Pancreas (tissue), 10 donors: ENCODE measurements around the gene HMCN1. TPM values are rescaled to one million over a fixed set of nuclear protein-coding genes. Genes with fewer than 3 reads are reported as not detected.

ENCODE experiments used
- ATAC-seq, 4 donors: fragments of 200-7000 bp; cut with Tn5 transposase; one replicate each; pipeline versions ENCODE4 v1.8.0 to v1.9.1; 2020; ENCODE audit warnings: mild to moderate bottlenecking in 4 of 4, moderate library complexity in 4 of 4
- DNase-seq, 6 donors: peaks; one replicate each; pipeline ENCODE4 v3.0.0-alpha.2; 2020
- FAIRE-seq: peaks from 2 replicates; lab custom pipeline; 2012; peaks lifted over from hg19 to GRCh38; lab: Jason Lieb, UNC
- H3K27ac ChIP-seq, 4 donors: fragments of 200-600 bp; sonication (generic); 1 replicate in 3 of 4; 2 replicates in 1 of 4; pipeline versions ENCODE4 v1.5.0 to v1.8.0; 2020
- H3K27me3 ChIP-seq, 4 donors: fragments of 200-600 bp; one replicate each; pipeline ENCODE4 v1.8.0; 2021
- H3K36me3 ChIP-seq, 3 donors: fragments of 200-600 bp; sonication (generic) in 1 of 3; one replicate each; pipeline versions ENCODE4 v1.5.0 to v1.8.0; 2020 to 2021
- H3K4me1 ChIP-seq, 3 donors: fragments of 200-600 bp; one replicate each; pipeline ENCODE4 v1.8.0; 2021
- H3K4me3 ChIP-seq, 4 donors: fragments of 200-600 bp; sonication (generic) in 2 of 4; one replicate each; pipeline versions ENCODE4 v1.5.0 to v1.8.0; 2020 to 2021
- H3K9me3 ChIP-seq, 4 donors: fragments of 200-600 bp; one replicate each; pipeline ENCODE4 v1.8.0; 2021
- WGBS, 2 donors: extraction: QIAGEN DNeasy Blood & Tissue Kit; methylation state at CpG; one replicate each; pipeline ENCODE4 v1.1.7; 2013; 5-methylcytosine and 5-hydroxymethylcytosine counted together
- intact Hi-C, 3 donors: fragments of 100-400 bp; cut with DNase I; formaldehyde crosslinking; loops; one replicate each; pipeline versions ENCODE4 v1.11.1 to v1.14.2; 2022
- polyA plus RNA-seq, 2 donors: library from polyadenylated mRNA; stranded (reverse); fragments of 200-250 nt; gene quantifications; one replicate each; pipeline ENCODE4 v1.2.3, GENCODE V29; 2013
- total RNA-seq, 6 donors: library from RNA; stranded (reverse); fragmentation: NEBNext Ultra II Directional in 4 of 6; extraction: Animal tissue kit (Norgen Biotek cat#: 25700) in 4 of 6; gene quantifications; one replicate each; pipeline versions ENCODE4 v1.2.1 to v1.2.4, GENCODE V29; 2021 to 2023
- TF ChIP-seq, protein P1 (sequence below), 4 donors: fragments of 200-600 bp; sonication (generic) in 3 of 4; IDR thresholded peaks; one replicate each; pipeline versions ENCODE4 v1.5.0 to v1.8.0; 2021; ENCODE audit warnings: antibody characterized with exemption in 4 of 4
- donor health status: healthy with polysubstance abuse.
- donor health status: DM: no; HTN: no; CAD: no; lungs with moderate emphysema.
- donor health status: DM: no; HTN: no; CAD: no.
- donor health status: control.
- donor health status: control.
- donor health status: Bipolar disorder and iron deficiency.
- donor health status: DM: yes; HTN: yes; CAD: no.
- donor health status: DM: no; HTN: no; CAD: no.
- donor health status: DM: no; HTN: no; CAD: no.
- donor health status: DM: yes; HTN: yes; CAD: no.

The HMCN1 gene
- total and polyA plus RNA-seq, 8 donors = 0.19 to 4.8 (median 0.60) TPM

GRCh38 chr1:186009039-186009737, 275.0 kb downstream of the HMCN1 start:
- H3K9me3 ChIP-seq = no peaks in the 10 kb centered on the region
- H3K27me3 ChIP-seq = no peaks in the 10 kb centered on the region
- DNase-seq (no peak), ATAC-seq (no peak), FAIRE-seq (no peak)
- no peak overlapping the region for H3K27ac ChIP-seq
- H3K36me3 ChIP-seq = no peaks in the 10 kb centered on the region
- 59 to 66% methylated on average over 1 of the region's 1 CpG for WGBS, 2 donors
- H3K4me3 ChIP-seq = no peak overlapping the region
- TF ChIP-seq, protein P1, sequence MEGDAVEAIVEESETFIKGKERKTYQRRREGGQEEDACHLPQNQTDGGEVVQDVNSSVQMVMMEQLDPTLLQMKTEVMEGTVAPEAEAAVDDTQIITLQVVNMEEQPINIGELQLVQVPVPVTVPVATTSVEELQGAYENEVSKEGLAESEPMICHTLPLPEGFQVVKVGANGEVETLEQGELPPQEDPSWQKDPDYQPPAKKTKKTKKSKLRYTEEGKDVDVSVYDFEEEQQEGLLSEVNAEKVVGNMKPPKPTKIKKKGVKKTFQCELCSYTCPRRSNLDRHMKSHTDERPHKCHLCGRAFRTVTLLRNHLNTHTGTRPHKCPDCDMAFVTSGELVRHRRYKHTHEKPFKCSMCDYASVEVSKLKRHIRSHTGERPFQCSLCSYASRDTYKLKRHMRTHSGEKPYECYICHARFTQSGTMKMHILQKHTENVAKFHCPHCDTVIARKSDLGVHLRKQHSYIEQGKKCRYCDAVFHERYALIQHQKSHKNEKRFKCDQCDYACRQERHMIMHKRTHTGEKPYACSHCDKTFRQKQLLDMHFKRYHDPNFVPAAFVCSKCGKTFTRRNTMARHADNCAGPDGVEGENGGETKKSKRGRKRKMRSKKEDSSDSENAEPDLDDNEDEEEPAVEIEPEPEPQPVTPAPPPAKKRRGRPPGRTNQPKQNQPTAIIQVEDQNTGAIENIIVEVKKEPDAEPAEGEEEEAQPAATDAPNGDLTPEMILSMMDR (IDR thresholded peaks at IDR 0.05) = no peak
- no peaks in the 10 kb centered on the region for H3K4me1 ChIP-seq
- intact Hi-C loops = no loop called here

- FAIRE-seq = no peak
- H3K27me3 ChIP-seq = no peaks in the 10 kb centered on the region
- H3K9me3 ChIP-seq = no peaks in the 10 kb centered on the region
- H3K4me1 ChIP-seq = no peaks in the 10 kb centered on the region
- H3K27ac ChIP-seq = no peak overlapping the region
- H3K36me3 ChIP-seq = no peaks in the 10 kb centered on the region
- intact Hi-C loops = no loop called here
- no peak overlapping the region for H3K4me3 ChIP-seq
- no peak for DNase-seq
- no peak for ATAC-seq
- TF ChIP-seq, protein P1 (IDR thresholded peaks at IDR 0.05) = no peak
Measured at GRCh38 chr1:186014370-186015037, 280.3 kb downstream of the HMCN1 start.

DNA sequence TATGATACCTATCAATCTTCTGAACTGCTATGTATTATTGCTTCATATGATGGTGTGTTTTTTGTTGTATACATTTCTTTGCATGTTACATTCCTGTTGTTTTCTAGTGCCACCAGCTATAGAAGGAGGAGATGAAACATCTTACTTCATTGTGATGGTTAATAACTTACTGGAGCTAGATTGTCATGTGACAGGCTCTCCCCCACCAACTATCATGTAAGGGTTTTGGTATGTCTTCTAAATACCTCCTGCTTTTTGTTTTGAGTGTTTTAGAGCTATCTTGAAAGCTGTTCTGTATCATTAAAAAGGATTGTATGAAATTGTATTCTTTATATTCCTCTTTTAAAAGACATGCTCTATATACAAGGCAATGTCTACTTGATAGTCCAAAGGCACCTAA, 282.7 kb downstream of the HMCN1 start:
- no peaks in the 10 kb centered on the region for H3K4me1 ChIP-seq
- ATAC-seq = no peak
- H3K4me3 ChIP-seq = no peak overlapping the region
- intact Hi-C loops = no loop called here
- DNase-seq = no peak
- H3K27me3 ChIP-seq = no peaks in the 10 kb centered on the region
- no peaks in the 10 kb centered on the region for H3K36me3 ChIP-seq
- TF ChIP-seq, protein P1 (IDR thresholded peaks at IDR 0.05) = no peak
- FAIRE-seq = no peak
- H3K27ac ChIP-seq = no peak overlapping the region
- H3K9me3 ChIP-seq = no peaks in the 10 kb centered on the region

DNA sequence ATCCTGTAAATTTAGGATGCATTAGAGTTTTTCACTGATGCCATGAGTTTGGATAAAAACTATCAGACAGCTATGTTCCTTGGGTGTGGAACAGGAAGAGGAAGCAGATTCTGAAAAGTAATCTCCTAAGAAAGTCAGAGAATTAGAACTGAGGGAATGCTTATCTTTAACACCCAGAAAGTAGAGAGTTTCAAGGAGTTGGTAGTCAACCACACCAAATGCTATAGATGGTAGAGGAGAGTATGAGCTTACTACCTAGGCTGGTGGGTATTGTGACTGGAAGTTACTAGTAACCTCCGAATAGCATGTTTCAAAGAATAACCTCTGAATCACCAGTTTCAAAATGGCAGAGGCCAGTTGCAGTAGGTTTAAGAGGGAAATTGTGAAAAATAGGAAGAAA, 288.0 kb downstream of the HMCN1 start:
- Histone ChIP-seq H3K4me1 (no peaks in the 10 kb centered on the region), H3K4me3 (no peak overlapping the region), H3K27ac (no peak overlapping the region), H3K36me3 (no peaks in the 10 kb centered on the region), H3K27me3 (no peaks in the 10 kb centered on the region), H3K9me3 (no peaks in the 10 kb centered on the region)
- WGBS, 2 donors = 65 to 68% methylated on average over 1 of the region's 1 CpG
- TF ChIP-seq, protein P1 (IDR thresholded peaks at IDR 0.05) = no peak
- DNase-seq (no peak), ATAC-seq (no peak), FAIRE-seq (no peak)
- intact Hi-C loops = no loop called here

- Histone ChIP-seq H3K27ac (no peak overlapping the region), H3K27me3 (no peaks in the 10 kb centered on the region), H3K4me1 (no peaks in the 10 kb centered on the region), H3K36me3 (no peaks in the 10 kb centered on the region), H3K4me3 (no peak overlapping the region), H3K9me3 (no peaks in the 10 kb centered on the region)
- 43 to 55% methylated on average over 1 of the region's 1 CpG for WGBS, 2 donors
- intact Hi-C loops = no loop called here
- DNase-seq (no peak), FAIRE-seq (no peak), ATAC-seq (no peak)
- TF ChIP-seq, protein P1 (IDR thresholded peaks at IDR 0.05) = no peak
Measured at GRCh38 chr1:186026946-186027345, 292.8 kb downstream of the HMCN1 start.
